ENCODE measurements around the gene DCXR. TPM values are rescaled to one million over a fixed set of nuclear protein-coding genes. Genes with fewer than 3 reads are reported as not detected.

The DCXR gene
- total RNA-seq, 6 experiments from 2014 or later: 73.4 to 100 (median 84.8) TPM

DNA sequence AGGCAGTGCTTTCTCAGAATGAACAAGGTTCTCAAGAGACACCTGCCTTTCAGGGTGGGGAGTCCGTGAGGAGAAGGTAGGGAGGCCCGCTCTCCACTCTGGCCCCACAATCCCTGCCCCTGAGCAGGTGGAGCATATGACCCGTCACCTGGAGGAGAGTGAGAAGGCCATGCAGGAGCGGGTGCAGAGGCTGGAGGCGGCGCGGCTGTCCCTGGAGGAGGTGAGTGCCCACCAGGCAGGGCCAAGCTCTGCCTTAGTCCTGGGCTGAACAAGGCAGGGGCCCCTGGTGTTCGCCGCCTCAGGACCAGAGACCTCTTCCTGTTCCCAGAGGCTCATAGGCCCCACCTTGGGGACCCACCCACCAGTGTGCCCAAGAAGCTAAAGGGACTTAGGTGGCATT lies 8.5 kb downstream of the DCXR start:
- Mint-ChIP-seq H3K27ac (no peak overlapping the region), H3K4me3 (no peak overlapping the region), H3K27me3 (ENCODE audit: insufficient read depth) (peaks cover 4% of the 10 kb centered on the region), H3K9me3 (no peaks in the 10 kb centered on the region), H3K36me3 (ENCODE audit: low read depth) (no peaks in the 10 kb centered on the region), H3K4me1 (ENCODE audit: low read depth) (peaks cover 4% of the 10 kb centered on the region)
- TF ChIP-seq, protein P1, sequence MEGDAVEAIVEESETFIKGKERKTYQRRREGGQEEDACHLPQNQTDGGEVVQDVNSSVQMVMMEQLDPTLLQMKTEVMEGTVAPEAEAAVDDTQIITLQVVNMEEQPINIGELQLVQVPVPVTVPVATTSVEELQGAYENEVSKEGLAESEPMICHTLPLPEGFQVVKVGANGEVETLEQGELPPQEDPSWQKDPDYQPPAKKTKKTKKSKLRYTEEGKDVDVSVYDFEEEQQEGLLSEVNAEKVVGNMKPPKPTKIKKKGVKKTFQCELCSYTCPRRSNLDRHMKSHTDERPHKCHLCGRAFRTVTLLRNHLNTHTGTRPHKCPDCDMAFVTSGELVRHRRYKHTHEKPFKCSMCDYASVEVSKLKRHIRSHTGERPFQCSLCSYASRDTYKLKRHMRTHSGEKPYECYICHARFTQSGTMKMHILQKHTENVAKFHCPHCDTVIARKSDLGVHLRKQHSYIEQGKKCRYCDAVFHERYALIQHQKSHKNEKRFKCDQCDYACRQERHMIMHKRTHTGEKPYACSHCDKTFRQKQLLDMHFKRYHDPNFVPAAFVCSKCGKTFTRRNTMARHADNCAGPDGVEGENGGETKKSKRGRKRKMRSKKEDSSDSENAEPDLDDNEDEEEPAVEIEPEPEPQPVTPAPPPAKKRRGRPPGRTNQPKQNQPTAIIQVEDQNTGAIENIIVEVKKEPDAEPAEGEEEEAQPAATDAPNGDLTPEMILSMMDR (IDR thresholded peaks at IDR 0.05): no peak
- DNase-seq: no peak

- Mint-ChIP-seq H3K27me3 (ENCODE audit: insufficient read depth) (peaks cover 4% of the 10 kb centered on the region), H3K4me1 (ENCODE audit: low read depth) (peaks cover 8% of the 10 kb centered on the region), H3K4me3 (no peak overlapping the region), H3K9me3 (no peaks in the 10 kb centered on the region), H3K27ac (no peak overlapping the region), H3K36me3 (ENCODE audit: low read depth) (no peaks in the 10 kb centered on the region)
- TF ChIP-seq, protein P1 (IDR thresholded peaks at IDR 0.05): no peak
- DNase-seq: no peak
Observed at GRCh38 chr17:82028246-82028645, 9.3 kb downstream of the DCXR start.

GRCh38 chr17:82025401-82026107 lies 11.9 kb downstream of the DCXR start:
- Mint-ChIP-seq H3K27ac (peak overlapping the region; percentile 13; the same call in 1 of the 2 replicates), H3K27me3 (ENCODE audit: insufficient read depth) (peaks cover 6% of the 10 kb centered on the region), H3K4me1 (ENCODE audit: low read depth) (peaks cover 17% of the 10 kb centered on the region), H3K9me3 (no peaks in the 10 kb centered on the region), H3K36me3 (ENCODE audit: low read depth) (no peaks in the 10 kb centered on the region), H3K4me3 (no peak overlapping the region)
- TF ChIP-seq, protein P1 (IDR thresholded peaks at IDR 0.05): no peak
- DNase-seq: no peak

DNA sequence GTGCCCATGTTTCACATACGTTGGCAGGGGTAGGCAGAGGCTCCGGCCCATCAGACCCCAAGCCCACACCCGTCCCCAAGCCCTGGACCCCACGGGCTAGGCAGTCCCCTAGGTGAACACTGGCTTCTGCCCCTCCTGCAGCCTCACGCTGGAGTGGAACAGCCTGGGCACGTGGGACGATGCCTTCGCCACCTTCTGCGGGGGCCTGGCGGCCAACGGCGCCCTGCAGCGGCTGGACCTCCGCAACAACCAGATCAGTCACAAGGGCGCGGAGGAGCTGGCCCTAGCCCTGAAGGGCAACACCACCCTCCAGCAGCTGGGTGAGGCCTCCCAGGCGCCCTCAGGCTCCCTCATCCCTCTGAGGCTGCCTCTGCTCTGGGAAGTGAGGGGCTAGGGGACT lies 12.6 kb downstream of the DCXR start:
- H3K4me3 Mint-ChIP-seq: no peak overlapping the region
- DNase-seq: no peak
- no peak overlapping the region for H3K27ac Mint-ChIP-seq
- H3K36me3 Mint-ChIP-seq (ENCODE audit: low read depth): no peaks in the 10 kb centered on the region
- H3K9me3 Mint-ChIP-seq: no peaks in the 10 kb centered on the region
- TF ChIP-seq, protein P1 (IDR thresholded peaks at IDR 0.05): no peak
- peaks cover 6% of the 10 kb centered on the region for H3K27me3 Mint-ChIP-seq (ENCODE audit: insufficient read depth)
- peaks cover 17% of the 10 kb centered on the region for H3K4me1 Mint-ChIP-seq (ENCODE audit: low read depth)

DNA sequence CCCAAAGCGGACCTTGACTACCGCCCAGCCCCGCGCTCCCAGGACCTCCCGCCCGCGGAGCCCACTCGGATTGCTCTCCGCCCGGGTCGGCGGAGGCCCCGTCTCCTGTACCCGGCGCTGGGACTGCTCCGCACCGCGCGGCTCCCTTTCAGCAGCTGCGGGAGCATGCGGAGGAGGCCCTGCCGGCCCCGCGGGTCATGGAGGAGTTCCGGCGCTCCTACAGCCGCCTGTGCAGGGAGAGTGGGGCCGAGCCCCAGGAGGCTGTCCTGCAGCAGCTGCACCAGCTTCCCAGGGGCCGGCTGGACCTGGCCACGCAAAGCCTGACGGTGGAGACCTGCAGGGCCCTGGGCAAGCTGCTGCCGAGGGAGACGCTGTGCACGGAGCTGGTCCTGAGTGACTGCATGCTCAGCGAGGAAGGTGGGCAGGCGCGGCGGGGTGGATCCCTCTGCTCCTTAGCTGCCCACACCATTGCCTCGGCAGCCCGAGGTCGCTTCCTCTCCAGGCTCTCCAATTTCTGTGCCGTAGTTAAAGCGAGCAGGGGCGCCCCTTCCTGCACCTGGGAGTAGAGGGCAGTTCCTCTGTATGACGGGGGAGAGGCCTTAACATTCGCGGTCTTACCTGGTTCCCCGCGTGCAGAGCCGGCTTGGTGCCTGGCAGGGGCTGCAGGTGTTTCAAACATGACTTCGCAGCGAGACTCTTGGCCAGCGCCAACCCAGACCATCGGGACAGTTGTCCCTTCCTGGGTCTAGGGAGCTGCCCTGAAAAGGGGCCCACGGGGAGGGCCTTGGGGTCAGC lies 13.9 kb downstream of the DCXR start:
- peaks cover 17% of the 10 kb centered on the region for H3K4me1 Mint-ChIP-seq (ENCODE audit: low read depth)
- DNase-seq: no peak
- H3K9me3 Mint-ChIP-seq: no peaks in the 10 kb centered on the region
- peak overlapping the region; percentile 88 for H3K4me3 Mint-ChIP-seq
- H3K27me3 Mint-ChIP-seq (ENCODE audit: insufficient read depth): peaks cover 2% of the 10 kb centered on the region
- TF ChIP-seq, protein P1 (IDR thresholded peaks at IDR 0.05): no peak
- no peaks in the 10 kb centered on the region for H3K36me3 Mint-ChIP-seq (ENCODE audit: low read depth)
- H3K27ac Mint-ChIP-seq: no peak overlapping the region
